ENCODE data around the gene PGC. TPM values are rescaled to one million over a fixed set of nuclear protein-coding genes. Genes with fewer than 3 reads are reported as not detected.

PGC gene
- total and polyA plus RNA-seq, 2 of the 8 experiments (the other 6 are each of a cell fraction or from before 2014, with no cell fraction given) = 0.09 TPM; not detected in 1

- TF ChIP-seq SRF (IDR thresholded peaks at IDR 0.05; ENCODE audit: low read depth, low read length) (no peak), EGR1 (IDR thresholded peaks at IDR 0.05; ENCODE audit: borderline replicate concordance, low read depth, low read length) (no peak), JUN (IDR thresholded peaks at IDR 0.05; ENCODE audit: low read depth, low read length) (no peak), FOSL1 (IDR thresholded peaks at IDR 0.05; ENCODE audit: insufficient read depth, low read depth, low read length) (no peak), SP2 (IDR thresholded peaks at IDR 0.05; ENCODE audit: low read length) (no peak)
These were observed 49.1 kb downstream of the PGC start (continued) for GRCh38 chr6:41697861-41698781.

All from H1 (cell line).